Vagina (tissue), 2 donors: ENCODE measurements around the gene TLE7. TPM values are rescaled to one million over a fixed set of nuclear protein-coding genes. Genes with fewer than 3 reads are reported as not detected.

Experiments
- DNase-seq, 2 donors: peaks; one replicate each; pipeline ENCODE4 v3.0.0-alpha.2; 2017; ENCODE audit errors: extremely low spot score in 2 of 2
- H3K27ac ChIP-seq: fragments of 200-600 bp; sonication (generic); one replicate; pipeline ENCODE4 v1.5.1; 2019
- H3K27me3 ChIP-seq: fragments of 200-600 bp; sonication (generic); one replicate; pipeline ENCODE4 v1.5.1; 2019
- H3K36me3 ChIP-seq, 2 donors: fragments of 200-600 bp; sonication (generic); one replicate each; pipeline ENCODE4 v1.5.1; 2017 to 2019
- H3K4me1 ChIP-seq: fragments of 200-600 bp; sonication (generic); one replicate; pipeline ENCODE4 v1.5.1; 2019
- H3K4me3 ChIP-seq, 2 donors: fragments of 200-600 bp; sonication (generic); 1 replicate in 1 of 2; 2 replicates in 1 of 2; pipeline ENCODE4 v1.5.1; 2016 to 2019
- H3K9me3 ChIP-seq: fragments of 200-600 bp; sonication (generic); one replicate; pipeline ENCODE4 v1.5.1; 2019
- POLR2A ChIP-seq, 2 donors: fragments of 450-650 bp; IDR thresholded peaks; one replicate each; pipeline ENCODE4 v1.6.1; 2017; ENCODE audit warnings: antibody characterized with exemption in 2 of 2, mild to moderate bottlenecking in 2 of 2, moderate library complexity in 2 of 2
- POLR2AphosphoS5 ChIP-seq, 2 donors: sonication (generic); formaldehyde crosslinking; IDR thresholded peaks; one replicate each; pipeline ENCODE4 v1.9.0; 2017; ENCODE audit warnings: antibody characterized with exemption in 2 of 2, mild to moderate bottlenecking in 2 of 2, low read depth in 1 of 2; ENCODE audit not compliant: insufficient read depth in 1 of 2
- intact Hi-C: fragments of 100-400 bp; cut with DNase I; formaldehyde crosslinking; loops from one replicate; pipeline ENCODE4 v1.15.1; 2023
- total RNA-seq: library from RNA; depleted of rRNA; stranded (reverse); fragments of >200 nt; gene quantifications from one replicate; pipeline ENCODE4 v1.2.3, GENCODE V29; 2016
- TF ChIP-seq, protein P1 (sequence below), 3 experiments: fragments of 450-650 bp in 2 of 3; fragments of 200-600 bp in 1 of 3; sonication (generic) in 1 of 3; IDR thresholded peaks; one replicate each; pipeline ENCODE4 v1.5.1; 2017 to 2019; ENCODE audit warnings: antibody characterized with exemption in 3 of 3, mild to moderate bottlenecking in 2 of 3, moderate library complexity in 2 of 3

Gene TLE7
- total RNA-seq, 1 donor from 2014 or later = not detected

- DNase-seq = no peak
- no peak for TF ChIP-seq POLR2A (IDR thresholded peaks at IDR 0.05)
- no peak for TF ChIP-seq POLR2AphosphoS5 (IDR thresholded peaks at IDR 0.05; ENCODE audit: insufficient read depth in 1 of 2, low read depth in 1 of 2)
- Histone ChIP-seq H3K36me3 (no peaks in the 10 kb centered on the region), H3K27ac (no peak overlapping the region), H3K4me3 (no peak overlapping the region), H3K9me3 (no peaks in the 10 kb centered on the region), H3K27me3 (peaks cover 4% of the 10 kb centered on the region), H3K4me1 (no peaks in the 10 kb centered on the region)
- intact Hi-C loops = no loop called here
Observed at GRCh38 chr16:71426880-71427615, 14.8 kb downstream of the TLE7 start.

DNA sequence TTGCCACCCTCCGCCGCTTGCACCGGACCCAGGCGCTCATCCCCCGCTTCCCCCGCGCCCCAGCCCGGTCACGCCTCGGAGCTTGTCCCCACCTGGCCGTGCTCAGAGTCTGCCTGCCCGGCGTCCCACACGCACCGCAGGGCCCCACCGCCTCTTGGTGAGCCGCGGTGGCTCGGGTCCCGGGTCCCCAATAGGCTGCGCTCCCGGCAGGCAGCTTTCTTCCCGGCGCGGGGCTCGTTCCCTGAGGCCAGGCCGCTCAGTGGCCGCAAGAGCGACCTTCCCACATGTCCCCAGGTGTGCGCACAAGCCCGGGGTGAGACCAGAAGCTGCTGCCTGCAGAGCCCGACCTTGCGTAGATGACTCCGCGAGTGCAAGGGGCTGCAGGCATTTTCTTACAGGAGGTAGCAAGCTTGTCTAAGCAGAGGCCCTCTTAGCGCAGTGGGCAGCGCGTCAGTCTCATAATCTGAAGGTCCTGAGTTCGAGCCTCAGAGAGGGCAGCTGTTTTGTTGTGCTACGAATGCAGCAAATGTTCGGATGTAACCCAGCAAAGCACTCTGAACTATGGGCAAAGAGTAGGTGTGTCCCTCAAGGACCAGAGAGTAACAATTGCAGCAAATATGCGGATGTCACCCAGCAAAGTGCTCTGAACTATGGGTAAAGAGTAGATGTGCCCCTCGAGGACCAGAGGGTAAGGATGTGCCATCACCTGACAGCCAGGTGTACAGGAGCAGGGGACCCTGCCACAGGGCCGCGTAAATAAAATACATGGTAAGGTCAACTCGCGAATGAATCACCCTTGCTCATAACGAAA, 15.6 kb downstream of the TLE7 start:
- H3K27me3 ChIP-seq = peaks cover 4% of the 10 kb centered on the region
- H3K9me3 ChIP-seq = no peaks in the 10 kb centered on the region
- no peak overlapping the region for H3K27ac ChIP-seq
- no peak for DNase-seq
- TF ChIP-seq POLR2AphosphoS5 (IDR thresholded peaks at IDR 0.05; ENCODE audit: insufficient read depth in 1 of 2, low read depth in 1 of 2) = no peak
- no peak for TF ChIP-seq POLR2A (IDR thresholded peaks at IDR 0.05)
- TF ChIP-seq, protein P1, sequence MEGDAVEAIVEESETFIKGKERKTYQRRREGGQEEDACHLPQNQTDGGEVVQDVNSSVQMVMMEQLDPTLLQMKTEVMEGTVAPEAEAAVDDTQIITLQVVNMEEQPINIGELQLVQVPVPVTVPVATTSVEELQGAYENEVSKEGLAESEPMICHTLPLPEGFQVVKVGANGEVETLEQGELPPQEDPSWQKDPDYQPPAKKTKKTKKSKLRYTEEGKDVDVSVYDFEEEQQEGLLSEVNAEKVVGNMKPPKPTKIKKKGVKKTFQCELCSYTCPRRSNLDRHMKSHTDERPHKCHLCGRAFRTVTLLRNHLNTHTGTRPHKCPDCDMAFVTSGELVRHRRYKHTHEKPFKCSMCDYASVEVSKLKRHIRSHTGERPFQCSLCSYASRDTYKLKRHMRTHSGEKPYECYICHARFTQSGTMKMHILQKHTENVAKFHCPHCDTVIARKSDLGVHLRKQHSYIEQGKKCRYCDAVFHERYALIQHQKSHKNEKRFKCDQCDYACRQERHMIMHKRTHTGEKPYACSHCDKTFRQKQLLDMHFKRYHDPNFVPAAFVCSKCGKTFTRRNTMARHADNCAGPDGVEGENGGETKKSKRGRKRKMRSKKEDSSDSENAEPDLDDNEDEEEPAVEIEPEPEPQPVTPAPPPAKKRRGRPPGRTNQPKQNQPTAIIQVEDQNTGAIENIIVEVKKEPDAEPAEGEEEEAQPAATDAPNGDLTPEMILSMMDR (IDR thresholded peaks at IDR 0.05) = no peak
- intact Hi-C loops = no loop called here
- peak overlapping the region in 1 of 2 donors; percentile 1 for H3K4me3 ChIP-seq
- H3K36me3 ChIP-seq = no peaks in the 10 kb centered on the region
- no peaks in the 10 kb centered on the region for H3K4me1 ChIP-seq

DNA sequence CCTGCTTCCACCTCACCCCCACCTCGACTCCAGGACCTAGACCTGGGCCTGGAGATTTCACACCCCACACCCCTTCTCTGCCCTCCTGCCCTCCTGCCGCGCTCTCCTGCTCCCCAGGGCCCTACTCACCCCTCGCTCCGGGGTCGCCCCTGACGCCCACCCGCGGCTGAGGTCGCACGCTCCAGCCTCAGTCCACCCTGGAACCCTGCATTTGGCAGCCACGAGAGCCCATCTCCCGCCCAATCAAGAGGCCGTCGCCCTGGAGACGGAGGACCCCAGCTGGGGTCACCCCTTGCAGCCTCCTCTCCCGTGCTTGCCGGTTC, 16.1 kb downstream of the TLE7 start:
- Histone ChIP-seq H3K27me3 (peaks cover 4% of the 10 kb centered on the region), H3K27ac (no peak overlapping the region), H3K4me1 (no peaks in the 10 kb centered on the region), H3K36me3 (no peaks in the 10 kb centered on the region), H3K4me3 (peak overlapping the region in 1 of 2 donors; percentile 1), H3K9me3 (no peaks in the 10 kb centered on the region)
- DNase-seq = no peak
- intact Hi-C loops = no loop called here
- no peak for TF ChIP-seq POLR2AphosphoS5 (IDR thresholded peaks at IDR 0.05; ENCODE audit: insufficient read depth in 1 of 2, low read depth in 1 of 2)
- TF ChIP-seq, protein P1 (IDR thresholded peaks at IDR 0.05) = no peak
- TF ChIP-seq POLR2A (IDR thresholded peaks at IDR 0.05) = no peak

GRCh38 chr16:71424626-71425025, 17.2 kb downstream of the TLE7 start:
- Histone ChIP-seq H3K36me3 (no peaks in the 10 kb centered on the region), H3K4me3 (no peak overlapping the region), H3K27ac (no peak overlapping the region), H3K27me3 (peaks cover 4% of the 10 kb centered on the region), H3K4me1 (no peaks in the 10 kb centered on the region), H3K9me3 (no peaks in the 10 kb centered on the region)
- no peak for DNase-seq
- no peak for TF ChIP-seq POLR2AphosphoS5 (IDR thresholded peaks at IDR 0.05; ENCODE audit: insufficient read depth in 1 of 2, low read depth in 1 of 2)
- TF ChIP-seq, protein P1 (IDR thresholded peaks at IDR 0.05) = no peak
- intact Hi-C loops = no loop called here

GRCh38 chr16:71423865-71424264, 18.0 kb downstream of the TLE7 start:
- Histone ChIP-seq H3K4me3 (no peak overlapping the region), H3K27me3 (peaks cover 4% of the 10 kb centered on the region)
- intact Hi-C loops = no loop called here

More at GRCh38 chr16:71423865-71424264, 18.0 kb downstream of the TLE7 start:
- no peaks in the 10 kb centered on the region for H3K4me1 ChIP-seq
- H3K36me3 ChIP-seq = no peaks in the 10 kb centered on the region
- H3K9me3 ChIP-seq = no peaks in the 10 kb centered on the region
- TF ChIP-seq, protein P1 (IDR thresholded peaks at IDR 0.05) = no peak
- no peak for TF ChIP-seq POLR2AphosphoS5 (IDR thresholded peaks at IDR 0.05; ENCODE audit: insufficient read depth in 1 of 2, low read depth in 1 of 2)
- no peak for TF ChIP-seq POLR2A (IDR thresholded peaks at IDR 0.05)
- no peak for DNase-seq
- no peak overlapping the region for H3K27ac ChIP-seq
